HUES48 (cell line): ENCODE results near the gene MRPS23.

Experiments used
- H3K27ac ChIP-seq: one replicate; pipeline ENCODE4 v1.7.0; 2013; ENCODE audit warnings: low read depth, low read length, inconsistent platforms
- H3K27me3 ChIP-seq: 2 replicates; pipeline ENCODE4 v1.6.1; 2013; ENCODE audit warnings: mild to moderate bottlenecking, low read length; ENCODE audit not compliant: control insufficient read depth, insufficient read depth
- H3K36me3 ChIP-seq: 2 replicates; pipeline ENCODE4 v1.6.1; 2013; ENCODE audit warnings: low read length; ENCODE audit not compliant: control insufficient read depth, insufficient read depth
- H3K4me1 ChIP-seq: 2 replicates; pipeline ENCODE4 v1.6.1; 2013; ENCODE audit warnings: mild to moderate bottlenecking, low read length; ENCODE audit not compliant: control insufficient read depth, insufficient read depth
- H3K4me3 ChIP-seq: 2 replicates; pipeline ENCODE4 v1.5.1; 2013; ENCODE audit warnings: mild to moderate bottlenecking, low read depth, low read length
- H3K9ac ChIP-seq: 2 replicates; pipeline ENCODE4 v1.6.1; 2013; ENCODE audit warnings: mild to moderate bottlenecking, low read depth, low read length, moderate library complexity
- H3K9me3 ChIP-seq: 2 replicates; pipeline ENCODE4 v1.6.1; 2013; ENCODE audit warnings: low read length; ENCODE audit not compliant: control insufficient read depth, insufficient read depth

The MRPS23 gene

GRCh38 chr17:57849874-57850754 is at the start of gene MRPS23:
MRPS23 (minus strand) TSS chr17:57850044; CDS start chr17:57850010, 34 bp downstream.
- Histone ChIP-seq H3K27ac (peak within 1 kb of the TSS; percentile 81), H3K36me3 (peaks cover 21% of the 10 kb centered on the region), H3K27me3 (no peaks in the 10 kb centered on the region), H3K4me3 (peak within 1 kb of the TSS; percentile 95), H3K4me1 (peaks cover 20% of the 10 kb centered on the region), H3K9me3 (no peaks in the 10 kb centered on the region), H3K9ac (peak within 1 kb of the TSS; percentile 66)

DNA sequence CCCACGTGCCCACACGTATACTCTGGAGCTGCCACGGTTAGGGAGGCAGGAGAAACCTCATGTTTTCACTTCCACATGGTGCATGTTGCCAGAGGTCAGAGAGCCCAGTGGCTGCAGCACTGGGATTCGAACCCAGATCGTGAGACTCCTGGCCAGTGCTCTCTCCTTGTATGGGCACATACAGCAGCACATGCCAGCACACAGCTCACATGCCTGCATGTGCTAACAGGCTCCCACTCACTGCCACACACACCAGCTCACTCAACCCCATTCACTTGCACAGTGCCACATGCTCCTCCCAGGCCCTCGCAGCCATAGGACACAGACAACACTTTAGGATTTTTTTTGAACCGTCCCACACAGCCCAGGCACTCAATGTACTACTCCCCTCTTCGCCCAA is 49.5 kb upstream of the MRPS23 start:
- Histone ChIP-seq H3K27me3 (no peaks in the 10 kb centered on the region), H3K9me3 (no peaks in the 10 kb centered on the region), H3K9ac (no peak overlapping the region), H3K4me1 (peaks cover 25% of the 10 kb centered on the region), H3K27ac (peak overlapping the region; percentile 76), H3K36me3 (no peaks in the 10 kb centered on the region), H3K4me3 (no peak overlapping the region)

GRCh38 chr17:57898487-57899311 is 48.9 kb upstream of the MRPS23 start:
- Histone ChIP-seq H3K9ac (0 out of 2 replicates have a peak overlapping the region, but pooled peaks have one; percentile 16), H3K27me3 (no peaks in the 10 kb centered on the region), H3K4me1 (peaks cover 20% of the 10 kb centered on the region), H3K27ac (peak overlapping the region; percentile 76), H3K36me3 (no peaks in the 10 kb centered on the region), H3K4me3 (no peak overlapping the region), H3K9me3 (no peaks in the 10 kb centered on the region)

DNA sequence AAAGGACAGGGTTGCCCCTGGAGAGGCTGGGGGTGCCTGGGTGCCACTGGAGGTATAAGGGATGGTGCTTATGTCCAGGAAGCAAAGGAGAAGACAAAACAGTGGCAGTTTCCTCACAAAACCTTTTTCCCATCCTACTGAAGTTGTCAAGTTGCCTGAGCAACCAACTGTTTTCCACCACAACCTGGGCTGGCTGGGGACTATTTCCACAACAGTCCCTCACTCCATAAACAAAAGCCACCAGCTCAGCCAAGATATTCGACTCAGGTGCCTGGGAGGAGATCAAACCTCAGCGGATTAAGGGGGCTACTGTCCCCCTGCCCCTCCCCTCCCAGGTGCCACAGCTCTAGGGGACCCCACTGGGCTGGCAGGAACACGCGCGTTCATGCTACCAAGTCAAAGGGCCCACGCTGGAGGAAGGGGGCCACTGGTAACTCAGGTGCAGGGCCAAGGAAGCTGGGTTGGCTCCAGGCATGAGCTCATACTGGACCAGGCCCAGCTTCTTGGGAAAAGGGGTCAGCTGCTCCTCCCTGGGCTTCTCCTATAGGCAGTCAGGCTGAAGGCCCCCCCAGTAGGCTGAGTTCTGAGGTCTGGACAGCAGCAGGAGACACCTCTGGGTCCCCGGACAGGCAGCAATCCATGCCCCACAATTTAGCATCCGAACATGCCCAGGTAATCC is 45.7 kb upstream of the MRPS23 start:
- H3K4me1 ChIP-seq: peaks cover 27% of the 10 kb centered on the region
- H3K4me3 ChIP-seq: no peak overlapping the region
- no peaks in the 10 kb centered on the region for H3K27me3 ChIP-seq
- no peaks in the 10 kb centered on the region for H3K36me3 ChIP-seq
- H3K9ac ChIP-seq: no peak overlapping the region
- H3K27ac ChIP-seq: no peak overlapping the region
- no peaks in the 10 kb centered on the region for H3K9me3 ChIP-seq

DNA sequence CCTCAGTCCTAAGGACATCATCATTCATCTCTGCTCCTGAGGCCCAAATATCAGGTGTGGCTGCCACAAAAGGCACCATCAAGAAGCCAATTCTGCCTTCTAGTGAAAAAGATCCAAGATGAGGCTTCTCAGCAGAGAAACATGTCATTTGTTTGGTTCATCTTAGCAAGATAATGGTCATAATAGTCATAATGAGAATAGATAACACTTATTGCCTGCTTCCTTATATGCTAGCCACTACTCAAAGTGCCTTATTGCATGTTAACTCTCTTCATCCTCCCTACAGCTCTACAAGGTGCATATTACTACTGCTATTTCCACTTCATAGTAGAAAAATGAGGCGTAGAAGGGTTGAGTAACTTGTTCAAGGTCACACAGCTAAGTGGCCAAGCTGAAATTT is 45.0 kb upstream of the MRPS23 start:
- Histone ChIP-seq H3K9ac (no peak overlapping the region), H3K4me1 (peaks cover 27% of the 10 kb centered on the region), H3K4me3 (no peak overlapping the region), H3K36me3 (no peaks in the 10 kb centered on the region), H3K27me3 (no peaks in the 10 kb centered on the region), H3K27ac (no peak overlapping the region), H3K9me3 (no peaks in the 10 kb centered on the region)

DNA sequence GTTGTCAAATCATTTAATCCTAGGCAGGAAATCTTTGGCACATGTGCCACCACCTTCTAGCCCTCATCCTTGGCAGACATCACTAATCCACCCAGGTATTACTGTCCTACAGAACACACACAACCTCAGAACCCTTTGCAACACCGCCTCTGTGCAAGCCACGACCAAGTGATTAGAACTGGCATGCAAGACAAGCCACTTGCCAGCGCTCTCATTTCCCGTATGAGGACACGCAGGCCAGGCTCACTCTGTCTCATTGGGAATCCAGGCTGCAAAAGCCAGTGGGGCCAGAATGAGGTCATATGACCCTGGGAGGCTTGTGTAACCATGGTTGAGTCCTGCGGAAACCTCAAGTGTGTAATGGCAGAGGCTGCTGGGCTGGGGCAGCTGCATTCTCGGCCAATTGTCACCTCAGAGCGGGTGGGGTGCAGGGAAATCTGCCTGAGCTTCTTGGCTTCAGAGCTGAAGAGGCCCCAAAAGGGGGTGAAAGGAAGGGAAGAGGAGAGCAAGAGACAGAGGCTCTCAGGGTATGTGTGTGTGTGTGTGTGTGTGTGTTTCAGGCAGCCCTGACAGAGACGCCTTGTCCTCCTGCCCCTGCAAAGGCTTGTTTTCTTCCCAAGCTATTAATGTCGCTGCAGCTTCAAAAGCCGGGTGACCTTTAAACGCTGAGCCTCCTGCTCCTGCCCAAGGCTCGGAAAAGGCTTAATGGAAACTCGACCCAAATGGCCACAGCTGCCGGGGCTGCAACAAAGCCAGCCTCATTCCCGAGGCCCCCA is 43.2 kb upstream of the MRPS23 start:
- H3K27me3 ChIP-seq: no peaks in the 10 kb centered on the region
- H3K9me3 ChIP-seq: no peaks in the 10 kb centered on the region
- H3K27ac ChIP-seq: peak overlapping the region; percentile 83
- no peak overlapping the region for H3K9ac ChIP-seq
- no peak overlapping the region for H3K4me3 ChIP-seq
- no peaks in the 10 kb centered on the region for H3K36me3 ChIP-seq
- peaks cover 13% of the 10 kb centered on the region for H3K4me1 ChIP-seq

- H3K27me3 ChIP-seq: no peaks in the 10 kb centered on the region
- H3K27ac ChIP-seq: peak overlapping the region; percentile 83
- peaks cover 10% of the 10 kb centered on the region for H3K4me1 ChIP-seq
- H3K9me3 ChIP-seq: no peaks in the 10 kb centered on the region
- no peaks in the 10 kb centered on the region for H3K36me3 ChIP-seq
- no peak overlapping the region for H3K9ac ChIP-seq
- no peak overlapping the region for H3K4me3 ChIP-seq
Observed at GRCh38 chr17:57892146-57892819, 42.4 kb upstream of the MRPS23 start.

GRCh38 chr17:57890857-57891232 is 41.0 kb upstream of the MRPS23 start:
- Histone ChIP-seq H3K27ac (no peak overlapping the region), H3K4me3 (no peak overlapping the region), H3K9ac (no peak overlapping the region), H3K9me3 (no peaks in the 10 kb centered on the region), H3K4me1 (peaks cover 10% of the 10 kb centered on the region), H3K36me3 (no peaks in the 10 kb centered on the region), H3K27me3 (no peaks in the 10 kb centered on the region)

- Histone ChIP-seq H3K27me3 (no peaks in the 10 kb centered on the region), H3K9me3 (no peaks in the 10 kb centered on the region), H3K4me1 (peaks cover 10% of the 10 kb centered on the region), H3K4me3 (no peak overlapping the region), H3K27ac (no peak overlapping the region), H3K36me3 (no peaks in the 10 kb centered on the region), H3K9ac (no peak overlapping the region)
Observed at GRCh38 chr17:57889892-57890856, 40.3 kb upstream of the MRPS23 start.
